HG02970 (cell line): ENCODE results near the gene FAM240A.
"Not testable (repeated sequence)": the region's sequence is repeated elsewhere in the genome, so short reads cannot be mapped to it uniquely, and the experiment has no call there.

Experiments
- ATAC-seq: cut with Tn5 transposase; IDR thresholded peaks from one replicate; pipeline ENCODE4 v1.9.1; 2021; ENCODE audit warnings: mild to moderate bottlenecking, moderate library complexity, moderate number of reproducible peaks; ENCODE audit not compliant: unreplicated experiment, low FRiP score

The FAM240A gene

GRCh38 chr3:46612324-46612723, at the start of gene FAM240A:
FAM240A (plus strand) TSS chr3:46612525; CDS start chr3:46612684, 159 bp downstream.
- no peak for ATAC-seq

DNA sequence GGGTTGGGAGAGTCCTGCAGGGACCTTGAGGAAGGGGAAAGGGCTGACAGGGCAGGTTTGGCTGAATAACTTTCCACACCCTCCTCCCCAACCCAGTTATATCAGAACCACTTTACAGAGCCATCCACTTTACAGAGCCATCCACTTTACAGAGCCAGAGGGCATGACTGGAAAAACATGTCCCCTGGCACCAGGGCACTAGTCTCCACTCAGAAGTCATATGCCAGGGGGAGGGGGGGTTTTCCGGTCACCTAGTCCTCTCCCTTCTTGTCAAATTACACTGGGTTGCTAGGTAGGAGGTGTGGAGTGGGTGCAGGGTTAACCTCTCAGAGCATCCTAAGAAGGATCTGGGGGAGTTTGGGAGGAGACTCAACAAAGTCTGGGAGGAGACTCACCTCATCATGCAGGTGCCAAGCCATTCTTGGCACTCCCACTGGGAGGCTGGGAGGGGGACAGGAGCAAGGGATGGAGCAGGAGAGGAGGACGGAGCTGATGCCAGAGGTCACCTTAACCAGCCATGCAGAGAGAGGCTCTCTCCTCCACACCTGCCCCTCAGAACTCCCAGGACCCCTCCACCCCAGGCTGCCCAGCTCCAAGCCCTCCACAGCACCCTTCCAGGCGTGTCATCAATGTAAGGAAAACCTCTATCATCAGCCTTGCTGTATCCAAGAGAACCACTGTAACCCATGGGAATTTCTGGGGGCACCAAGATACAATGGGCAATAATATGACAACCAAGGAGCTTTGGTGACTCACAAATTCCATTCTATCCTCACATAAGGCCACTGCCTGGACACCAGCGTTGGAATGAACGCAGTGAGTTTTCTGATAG, 47.9 kb upstream of the FAM240A start:
- no peak for ATAC-seq

DNA sequence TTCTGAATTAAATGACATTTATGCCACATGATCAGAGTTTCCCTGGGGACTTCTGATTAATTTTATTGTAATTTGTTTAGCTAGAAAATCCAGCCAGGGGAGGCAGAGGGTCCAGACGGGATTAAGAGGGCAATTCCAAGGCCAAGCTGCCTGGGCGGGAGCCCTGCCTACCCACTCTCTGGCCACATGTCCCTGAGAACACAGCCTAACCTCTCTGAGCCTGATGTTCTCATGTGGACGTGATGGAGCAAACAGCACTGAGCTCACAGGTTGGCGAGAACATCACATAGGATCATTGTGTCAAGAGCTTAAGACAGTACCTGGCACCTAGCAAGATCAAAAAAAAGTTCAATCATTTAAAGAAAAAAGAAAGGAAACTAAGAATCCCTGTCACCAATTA, 47.2 kb upstream of the FAM240A start:
- ATAC-seq = no peak

- no peak for ATAC-seq
Measured at GRCh38 chr3:46565607-46566039, 46.7 kb upstream of the FAM240A start.

- no peak for ATAC-seq
Measured at GRCh38 chr3:46566040-46566641, 46.2 kb upstream of the FAM240A start, which contains the start of gene LRRC2. LRRC2 (minus strand) TSS chr3:46566302; CDS start chr3:46551591, 14,711 bp downstream.

DNA sequence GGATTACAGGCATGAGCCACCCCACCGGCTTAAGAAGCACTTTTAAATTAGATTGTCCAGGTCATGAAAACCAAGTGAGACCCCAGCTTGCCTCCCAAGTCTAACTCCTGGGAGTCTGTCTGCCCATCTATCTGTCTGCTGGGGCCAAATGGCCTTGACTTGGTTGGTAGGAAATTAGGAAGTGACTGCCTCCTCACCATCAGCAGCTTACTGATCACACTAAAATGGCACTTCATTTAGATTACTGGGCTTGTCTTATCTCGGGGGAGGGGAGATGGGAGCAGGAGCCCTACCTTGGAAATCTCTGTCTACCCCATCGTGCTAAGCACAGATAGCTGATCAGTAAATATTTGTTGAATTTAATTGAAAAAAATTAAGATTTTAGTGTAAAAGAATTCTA, 40.6 kb upstream of the FAM240A start:
- no peak for ATAC-seq

- ATAC-seq = no peak
Measured at GRCh38 chr3:46573701-46574100, 38.6 kb upstream of the FAM240A start.

DNA sequence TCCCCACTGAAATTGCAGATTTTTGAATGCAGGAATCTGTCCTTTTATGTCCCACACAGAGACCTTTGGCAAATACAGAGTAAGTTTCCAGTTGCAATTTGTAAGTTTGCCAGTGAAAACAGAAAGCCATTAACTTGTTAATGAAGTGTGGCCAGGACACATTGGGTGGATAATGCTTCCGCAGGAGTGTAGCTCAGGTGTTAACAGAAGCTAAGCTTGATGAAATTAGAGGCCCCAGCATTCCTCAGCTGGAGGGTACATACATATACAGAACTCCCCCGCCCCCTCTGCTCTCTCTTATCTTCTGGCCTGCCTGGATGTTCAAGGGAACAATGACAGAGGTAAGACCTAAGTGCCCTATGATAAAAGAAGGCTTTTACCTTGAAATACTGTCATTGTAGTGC, 38.1 kb upstream of the FAM240A start:
- ATAC-seq = no peak

GRCh38 chr3:46574881-46575576, 37.3 kb upstream of the FAM240A start:
- no peak for ATAC-seq

DNA sequence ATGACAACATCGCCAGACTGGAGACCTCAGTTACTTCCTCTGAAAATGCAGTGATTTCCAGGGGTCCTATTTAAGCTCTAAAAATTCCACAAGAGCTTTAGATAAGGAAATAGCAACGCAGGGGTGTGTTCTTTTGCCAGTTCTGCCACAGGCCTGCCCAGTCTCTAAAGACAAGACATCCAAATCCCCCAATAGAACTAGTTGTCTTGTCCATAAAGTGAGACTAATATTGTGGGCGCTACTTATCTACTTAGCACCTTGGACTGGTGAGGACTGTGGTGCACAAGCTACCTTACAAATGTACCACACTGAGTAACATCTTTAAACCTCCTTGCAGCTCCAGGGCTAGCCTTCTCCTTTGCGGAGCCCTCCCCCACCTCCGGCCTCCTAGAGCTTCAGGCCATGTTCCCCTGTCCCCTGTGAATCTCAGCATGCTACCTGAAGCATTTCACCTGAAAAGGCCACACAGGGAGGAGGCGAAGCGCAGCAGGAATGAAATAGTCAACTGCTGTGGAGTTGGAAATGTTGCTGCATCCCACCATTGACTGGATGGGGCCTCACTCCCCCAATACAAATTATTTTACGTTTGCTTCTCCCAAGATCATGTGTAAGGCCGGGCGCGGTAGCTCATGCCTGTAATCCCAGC, 36.6 kb upstream of the FAM240A start:
- no peak for ATAC-seq

- ATAC-seq = no peak
Measured at GRCh38 chr3:46576386-46576785, 35.9 kb upstream of the FAM240A start.

GRCh38 chr3:46576879-46577278, 35.4 kb upstream of the FAM240A start:
- no peak for ATAC-seq

DNA sequence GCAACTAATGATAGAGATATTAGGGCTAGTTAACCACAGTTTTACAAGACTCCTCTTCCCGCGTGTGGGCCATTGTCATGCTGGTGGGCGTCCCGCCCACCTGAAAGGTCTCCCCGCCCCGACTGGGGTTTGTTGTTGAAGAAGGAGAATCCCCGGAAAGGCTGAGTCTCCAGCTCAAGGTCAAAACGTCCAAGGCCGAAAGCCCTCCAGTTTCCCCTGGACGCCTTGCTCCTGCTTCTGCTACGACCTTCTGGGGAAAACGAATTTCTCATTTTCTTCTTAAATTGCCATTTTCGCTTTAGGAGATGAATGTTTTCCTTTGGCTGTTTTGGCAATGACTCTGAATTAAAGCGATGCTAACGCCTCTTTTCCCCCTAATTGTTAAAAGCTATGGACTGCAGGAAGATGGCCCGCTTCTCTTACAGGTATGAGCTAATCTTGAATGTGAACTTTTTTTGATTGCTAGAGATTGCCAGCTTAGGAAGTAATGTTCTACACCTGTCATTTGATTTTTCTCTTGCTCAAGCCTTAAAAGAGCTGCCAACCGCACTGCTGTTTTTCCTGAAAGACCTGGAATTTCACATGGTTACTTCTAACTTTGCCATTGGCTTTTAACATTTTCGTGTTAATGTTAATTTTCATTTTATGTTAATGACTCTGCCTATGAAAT, 34.6 kb upstream of the FAM240A start:
- not testable (repeated sequence) for ATAC-seq

DNA sequence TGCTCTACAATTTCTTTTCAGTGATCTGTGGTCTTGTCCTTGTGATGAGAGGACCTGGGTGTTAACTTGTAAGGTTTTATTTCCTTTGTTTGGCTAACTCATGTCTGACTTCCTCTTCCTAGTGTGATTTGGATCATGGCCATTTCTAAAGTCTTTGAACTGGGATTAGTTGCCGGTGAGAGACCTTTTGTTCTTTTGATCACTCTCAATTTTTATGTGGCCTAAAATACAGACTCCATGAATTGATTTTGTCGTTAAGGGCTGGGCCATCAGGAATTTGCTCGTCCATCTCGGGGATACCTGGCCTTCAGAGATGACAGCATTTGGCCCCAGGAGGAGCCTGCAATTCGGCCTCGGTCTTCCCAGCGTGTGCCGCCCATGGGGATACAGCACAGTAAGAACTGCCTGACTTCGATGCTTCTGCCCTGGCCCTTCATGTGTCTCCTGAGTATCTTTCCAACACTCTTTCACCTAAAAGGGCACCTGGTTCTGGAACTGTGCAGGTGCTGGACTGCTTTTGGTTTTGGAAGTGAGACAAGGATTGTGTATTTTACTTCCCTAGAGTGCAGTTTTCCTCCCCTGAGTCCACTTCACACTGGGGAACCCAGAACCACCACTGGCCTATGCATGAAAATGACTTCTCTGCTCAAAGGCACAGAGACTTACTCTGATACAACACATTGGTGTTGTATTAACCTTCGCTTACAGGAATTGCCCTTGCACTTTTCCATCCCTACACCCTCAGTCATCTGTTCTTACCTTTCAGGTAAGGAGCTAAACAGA, 33.2 kb upstream of the FAM240A start:
- no peak for ATAC-seq

DNA sequence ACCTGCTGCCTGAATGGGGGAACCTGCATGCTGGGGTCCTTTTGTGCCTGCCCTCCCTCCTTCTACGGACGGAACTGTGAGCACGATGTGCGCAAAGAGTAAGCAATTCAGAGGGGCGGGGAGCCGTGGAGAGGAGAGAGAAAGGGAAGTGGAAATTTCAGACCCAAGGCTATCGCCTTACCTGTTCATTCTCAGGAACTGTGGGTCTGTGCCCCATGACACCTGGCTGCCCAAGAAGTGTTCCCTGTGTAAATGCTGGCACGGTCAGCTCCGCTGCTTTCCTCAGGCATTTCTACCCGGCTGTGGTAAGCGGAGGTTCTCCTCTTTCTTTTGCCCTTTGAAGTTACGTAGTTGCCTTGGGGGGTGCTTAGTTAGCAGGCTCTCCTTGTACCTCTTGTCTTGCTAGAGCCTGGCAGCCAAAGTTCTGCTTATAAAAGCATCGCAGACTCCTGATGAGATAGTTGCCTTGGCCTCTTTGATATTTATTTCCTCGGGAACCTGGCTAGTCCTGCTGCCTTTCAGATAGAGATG, 32.5 kb upstream of the FAM240A start:
- ATAC-seq = no peak

- no peak for ATAC-seq
Measured at GRCh38 chr3:46580675-46581074, 31.6 kb upstream of the FAM240A start.

GRCh38 chr3:46584598-46585467, 27.5 kb upstream of the FAM240A start:
- no peak for ATAC-seq
